ENCODE data around the gene RAB11B.

DNA sequence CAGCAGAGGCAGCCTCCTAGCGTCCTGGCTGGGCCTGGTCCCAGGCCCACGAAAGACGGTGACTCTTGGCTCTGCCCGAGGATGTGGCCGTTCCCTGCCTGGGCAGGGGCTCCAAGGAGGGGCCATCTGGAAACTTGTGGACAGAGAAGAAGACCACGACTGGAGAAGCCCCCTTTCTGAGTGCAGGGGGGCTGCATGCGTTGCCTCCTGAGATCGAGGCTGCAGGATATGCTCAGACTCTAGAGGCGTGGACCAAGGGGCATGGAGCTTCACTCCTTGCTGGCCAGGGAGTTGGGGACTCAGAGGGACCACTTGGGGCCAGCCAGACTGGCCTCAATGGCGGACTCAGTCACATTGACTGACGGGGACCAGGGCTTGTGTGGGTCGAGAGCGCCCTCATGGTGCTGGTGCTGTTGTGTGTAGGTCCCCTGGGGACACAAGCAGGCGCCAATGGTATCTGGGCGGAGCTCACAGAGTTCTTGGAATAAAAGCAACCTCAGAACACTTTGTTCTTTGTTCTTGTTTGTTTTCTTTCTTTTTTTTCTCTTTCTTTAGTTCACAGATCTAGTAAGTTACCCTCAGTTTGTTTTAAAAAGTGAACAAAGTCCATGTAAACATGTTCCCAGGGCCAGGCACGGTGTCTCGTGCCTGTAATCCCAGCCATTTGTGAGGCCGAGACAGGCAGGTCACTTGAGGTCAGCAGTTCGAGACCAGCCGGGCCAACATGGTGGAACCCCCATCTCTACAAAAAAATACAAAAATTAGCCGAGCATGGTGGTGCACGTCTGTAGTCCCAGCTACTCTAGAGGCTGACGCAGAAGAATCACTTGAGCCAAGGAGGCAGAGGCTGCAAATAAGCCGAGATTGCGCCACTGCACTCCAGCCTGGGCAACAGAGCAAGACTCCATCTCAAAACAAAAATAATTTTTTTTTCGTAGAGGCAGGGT, 16.0 kb upstream of the RAB11B start:
- TF ChIP-seq, protein P1, sequence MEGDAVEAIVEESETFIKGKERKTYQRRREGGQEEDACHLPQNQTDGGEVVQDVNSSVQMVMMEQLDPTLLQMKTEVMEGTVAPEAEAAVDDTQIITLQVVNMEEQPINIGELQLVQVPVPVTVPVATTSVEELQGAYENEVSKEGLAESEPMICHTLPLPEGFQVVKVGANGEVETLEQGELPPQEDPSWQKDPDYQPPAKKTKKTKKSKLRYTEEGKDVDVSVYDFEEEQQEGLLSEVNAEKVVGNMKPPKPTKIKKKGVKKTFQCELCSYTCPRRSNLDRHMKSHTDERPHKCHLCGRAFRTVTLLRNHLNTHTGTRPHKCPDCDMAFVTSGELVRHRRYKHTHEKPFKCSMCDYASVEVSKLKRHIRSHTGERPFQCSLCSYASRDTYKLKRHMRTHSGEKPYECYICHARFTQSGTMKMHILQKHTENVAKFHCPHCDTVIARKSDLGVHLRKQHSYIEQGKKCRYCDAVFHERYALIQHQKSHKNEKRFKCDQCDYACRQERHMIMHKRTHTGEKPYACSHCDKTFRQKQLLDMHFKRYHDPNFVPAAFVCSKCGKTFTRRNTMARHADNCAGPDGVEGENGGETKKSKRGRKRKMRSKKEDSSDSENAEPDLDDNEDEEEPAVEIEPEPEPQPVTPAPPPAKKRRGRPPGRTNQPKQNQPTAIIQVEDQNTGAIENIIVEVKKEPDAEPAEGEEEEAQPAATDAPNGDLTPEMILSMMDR (conservative IDR thresholded peaks at IDR 0.05; ENCODE audit: low read depth, low read length): peak; percentile 18; the same call in 1 of the 2 replicates
- no peak for TF ChIP-seq EZH2phosphoT487 (IDR thresholded peaks at IDR 0.05; ENCODE audit: borderline replicate concordance, low read length)
- TF ChIP-seq EZH2 (IDR thresholded peaks at IDR 0.05; ENCODE audit: low read length, unreplicated experiment): no peak

All from PC-3 (cell line).